GM10266 (cell line): Measurements from ENCODE around the gene RUNX2.

Experiments used
- DNase-seq: peaks from one replicate; pipeline ENCODE4 v3.0.0; 2012; ENCODE audit errors: extremely low spot score
- TF ChIP-seq, protein P1 (sequence below): IDR thresholded peaks from 2 replicates; pipeline ENCODE4 v1.5.1; 2012; ENCODE audit warnings: mild to moderate bottlenecking, low read depth; ENCODE audit not compliant: control insufficient read depth, insufficient read depth; ENCODE audit errors: missing control alignments

RUNX2 gene

DNA sequence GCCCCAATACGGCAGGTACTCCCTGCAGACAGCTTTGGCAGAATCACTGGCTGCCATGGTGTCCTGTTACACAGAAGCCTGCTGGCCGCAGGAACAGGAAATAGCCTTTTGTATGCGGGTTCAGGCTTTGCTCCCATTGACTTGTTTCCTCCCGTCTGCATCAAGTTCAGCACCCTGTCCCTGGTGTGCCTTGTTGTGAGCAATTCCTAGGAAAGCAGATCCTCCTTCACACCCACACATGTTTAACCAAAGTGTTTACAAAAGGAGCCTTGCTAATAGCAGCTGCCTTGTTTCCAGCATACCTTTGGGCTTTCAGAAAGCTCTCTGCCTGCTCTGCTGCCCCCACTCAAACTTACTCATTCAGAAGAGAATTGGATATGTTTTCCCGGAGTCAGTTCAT lies 176.8 kb downstream of the RUNX2 start:
- TF ChIP-seq, protein P1, sequence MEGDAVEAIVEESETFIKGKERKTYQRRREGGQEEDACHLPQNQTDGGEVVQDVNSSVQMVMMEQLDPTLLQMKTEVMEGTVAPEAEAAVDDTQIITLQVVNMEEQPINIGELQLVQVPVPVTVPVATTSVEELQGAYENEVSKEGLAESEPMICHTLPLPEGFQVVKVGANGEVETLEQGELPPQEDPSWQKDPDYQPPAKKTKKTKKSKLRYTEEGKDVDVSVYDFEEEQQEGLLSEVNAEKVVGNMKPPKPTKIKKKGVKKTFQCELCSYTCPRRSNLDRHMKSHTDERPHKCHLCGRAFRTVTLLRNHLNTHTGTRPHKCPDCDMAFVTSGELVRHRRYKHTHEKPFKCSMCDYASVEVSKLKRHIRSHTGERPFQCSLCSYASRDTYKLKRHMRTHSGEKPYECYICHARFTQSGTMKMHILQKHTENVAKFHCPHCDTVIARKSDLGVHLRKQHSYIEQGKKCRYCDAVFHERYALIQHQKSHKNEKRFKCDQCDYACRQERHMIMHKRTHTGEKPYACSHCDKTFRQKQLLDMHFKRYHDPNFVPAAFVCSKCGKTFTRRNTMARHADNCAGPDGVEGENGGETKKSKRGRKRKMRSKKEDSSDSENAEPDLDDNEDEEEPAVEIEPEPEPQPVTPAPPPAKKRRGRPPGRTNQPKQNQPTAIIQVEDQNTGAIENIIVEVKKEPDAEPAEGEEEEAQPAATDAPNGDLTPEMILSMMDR, result no peak

DNA sequence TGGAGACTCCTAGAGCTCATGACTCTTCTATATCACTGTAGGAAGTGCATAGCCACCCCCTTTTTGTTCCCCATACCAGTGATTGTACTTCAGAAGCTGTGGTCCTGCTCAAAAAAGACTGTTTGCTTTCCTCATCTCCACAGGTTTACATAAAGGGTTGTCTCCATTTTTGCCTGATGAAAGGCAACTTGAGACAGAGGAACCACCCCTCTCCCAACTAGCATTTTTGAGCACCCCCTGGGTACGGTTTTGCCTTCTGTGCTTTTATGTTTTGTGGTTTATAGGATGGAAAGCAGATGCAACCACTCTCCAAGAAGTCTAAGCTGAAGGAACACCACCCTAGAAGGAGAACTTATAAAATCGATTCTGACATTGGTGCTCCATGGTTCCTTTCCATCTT lies 177.3 kb downstream of the RUNX2 start:
- TF ChIP-seq, protein P1, result no peak
- DNase-seq, result no peak

More for the DNA sequence above, 176.8 kb downstream of the RUNX2 start:
- DNase-seq, result no peak

DNA sequence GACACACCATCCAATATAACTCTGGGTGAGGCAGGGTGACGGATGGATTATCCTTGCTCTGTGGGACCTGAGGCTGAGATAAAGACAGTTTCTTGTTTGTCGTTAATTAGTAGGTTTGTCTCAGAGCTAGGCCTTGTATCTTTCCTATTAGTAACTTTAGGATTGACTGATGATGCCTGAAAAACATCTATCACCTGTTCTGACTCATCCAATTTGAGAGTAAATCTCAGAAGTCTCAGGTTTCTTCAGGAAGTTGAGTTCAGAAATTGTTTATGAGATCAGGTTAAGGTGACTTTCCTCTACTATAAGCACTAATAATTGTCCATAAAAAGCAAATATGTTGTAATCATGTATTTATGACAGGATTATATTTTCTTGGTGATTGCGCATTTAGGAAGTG lies 179.1 kb downstream of the RUNX2 start:
- no peak for DNase-seq
- TF ChIP-seq, protein P1, result no peak

DNA sequence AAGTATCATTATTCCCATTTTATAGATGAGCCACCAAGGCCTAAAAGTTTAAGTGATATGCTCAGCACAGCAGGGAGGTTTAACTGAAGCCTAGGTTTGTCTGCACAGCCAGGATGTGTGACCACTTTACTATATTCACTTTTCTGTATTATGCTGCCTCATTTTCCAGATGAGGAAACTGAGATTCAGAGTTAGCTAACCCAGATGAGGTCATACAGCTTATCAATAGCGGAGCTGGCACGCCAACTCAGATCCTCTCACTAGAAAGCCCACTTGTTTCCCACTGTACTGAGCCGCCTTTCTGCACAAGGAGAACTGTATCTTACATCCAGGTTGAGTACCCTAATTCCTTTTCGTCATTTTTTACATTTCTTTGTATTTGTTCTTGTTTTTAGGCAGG lies 181.3 kb downstream of the RUNX2 start:
- TF ChIP-seq, protein P1, result no peak
- no peak for DNase-seq

DNA sequence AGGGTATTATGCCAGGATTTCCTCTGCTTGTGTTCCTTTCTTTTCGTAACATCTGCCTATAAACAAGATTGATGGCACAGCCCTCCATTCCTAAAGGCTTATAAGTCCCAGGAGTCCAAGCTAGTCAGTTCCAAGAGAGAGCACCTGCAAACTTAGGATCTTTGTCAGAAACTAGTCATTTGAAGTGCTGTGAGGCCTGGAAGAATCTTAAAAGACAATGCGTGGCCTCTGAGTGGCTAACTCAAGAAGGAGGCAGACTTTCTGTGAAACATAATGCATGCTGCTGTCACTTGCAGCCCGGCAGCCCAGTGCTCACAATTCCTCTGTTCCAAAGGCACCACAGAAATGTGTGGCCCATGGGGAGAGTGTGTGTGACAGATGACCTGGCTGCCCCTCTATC lies 184.6 kb downstream of the RUNX2 start:
- DNase-seq, result no peak
- TF ChIP-seq, protein P1, result no peak

DNA sequence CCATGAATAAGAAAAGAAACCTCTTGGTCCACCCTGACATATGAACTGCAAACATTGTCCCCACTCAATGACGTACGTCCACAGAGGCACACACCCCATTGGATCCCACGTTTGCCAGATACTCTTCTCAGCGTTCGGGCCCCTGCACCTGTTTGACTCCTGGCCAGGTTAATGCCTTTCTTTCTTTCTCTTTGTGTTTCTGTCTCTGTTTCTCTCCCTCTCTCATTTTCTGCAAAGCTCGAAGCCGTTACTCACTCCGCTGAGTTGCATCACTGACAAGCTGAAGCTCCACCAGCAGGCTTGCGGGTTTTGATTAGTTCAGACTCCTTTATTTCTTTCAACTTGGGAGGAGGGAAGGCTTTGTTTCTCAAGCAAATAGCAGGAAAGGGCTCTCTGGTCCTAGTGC lies 185.1 kb downstream of the RUNX2 start:
- TF ChIP-seq, protein P1, result no peak
- DNase-seq, result no peak

DNA sequence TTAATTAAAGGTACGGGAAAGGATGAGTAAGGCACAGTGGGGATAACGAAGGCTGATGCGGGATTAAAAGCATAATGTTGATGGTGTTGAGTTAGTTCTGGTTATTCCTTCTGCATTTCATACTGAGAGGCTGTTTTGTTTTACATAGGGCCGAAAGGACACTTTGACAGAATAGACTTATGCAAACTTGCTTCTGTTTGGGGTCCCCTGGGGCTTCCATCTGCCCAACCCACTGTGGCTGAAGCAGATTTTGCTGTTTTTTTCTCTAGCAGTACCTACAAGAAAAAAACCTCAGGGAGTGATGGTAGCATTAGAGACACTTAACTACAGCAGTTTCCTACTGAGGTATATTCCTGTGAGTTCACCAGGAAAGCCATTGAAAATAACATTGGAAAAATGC lies 185.7 kb downstream of the RUNX2 start:
- no peak for DNase-seq
- TF ChIP-seq, protein P1, result no peak
